GM19043 (cell line): ENCODE data around the gene TLE2.
A peak's percentile ranks its signal among the peaks of the same experiment; 100 is the strongest.

Experiments used
- ATAC-seq: cut with Tn5 transposase; IDR thresholded peaks from one replicate; pipeline ENCODE4 v1.9.1; 2021; ENCODE audit warnings: low read depth; ENCODE audit not compliant: unreplicated experiment

Gene TLE2

GRCh38 chr19:2963122-2963521, 66.0 kb downstream of the TLE2 start:
- ATAC-seq = no peak

- no peak for ATAC-seq
These were observed 66.9 kb downstream of the TLE2 start for GRCh38 chr19:2962018-2962670.

- no peak for ATAC-seq
These were observed 69.0 kb downstream of the TLE2 start for GRCh38 chr19:2960120-2960519.

GRCh38 chr19:2957160-2957559, 71.9 kb downstream of the TLE2 start:
- ATAC-seq = no peak

DNA sequence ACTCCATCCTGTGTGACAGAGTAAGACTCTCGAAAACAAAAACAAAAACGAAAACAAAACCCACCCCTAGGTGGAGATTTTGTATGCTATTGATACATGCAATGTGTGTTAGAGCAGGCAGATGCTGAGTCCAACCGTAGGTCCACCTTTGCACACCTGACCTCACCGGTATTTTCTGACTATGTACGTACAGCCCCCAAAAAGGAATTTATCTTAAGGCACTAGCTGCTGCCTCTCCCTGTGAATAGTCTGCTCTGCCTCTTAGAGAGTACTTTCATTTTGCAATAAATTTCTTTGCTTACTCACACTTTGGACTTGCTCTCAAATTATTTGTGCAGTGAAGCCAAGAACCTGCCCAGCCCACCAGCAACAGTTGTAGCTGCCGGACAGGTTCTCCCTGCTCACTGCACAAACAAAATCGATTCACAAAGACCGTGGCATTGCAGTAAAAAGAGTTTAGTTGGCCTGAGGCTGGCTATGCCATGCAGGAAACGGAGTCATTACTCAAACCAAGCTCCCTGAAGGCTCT, 76.1 kb downstream of the TLE2 start:
- ATAC-seq = no peak

GRCh38 chr19:2950286-2951124, 78.6 kb downstream of the TLE2 start:
- peak; percentile 97 for ATAC-seq

DNA sequence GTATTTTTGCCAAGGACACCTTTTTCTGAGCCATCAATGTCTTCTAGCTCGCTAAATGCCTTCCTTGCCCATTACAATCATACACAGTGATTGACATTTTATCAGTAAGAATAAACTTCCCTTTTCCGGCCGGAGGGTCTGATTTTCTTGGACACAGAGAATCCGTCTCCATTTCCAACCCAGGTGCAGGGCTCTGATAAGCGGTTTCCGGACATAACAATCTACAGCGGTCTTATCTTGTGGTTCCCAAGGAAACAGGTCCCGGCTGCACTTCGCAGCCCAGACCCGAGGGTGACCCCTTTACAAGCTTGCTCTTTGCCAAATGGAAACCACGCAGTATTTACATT, 79.2 kb downstream of the TLE2 start:
- no peak for ATAC-seq
